NCI-H2196 (cell line): ENCODE measurements around the gene LRRK1.
A peak's percentile ranks its signal among the peaks of the same experiment; 100 is the strongest.
"Not testable (repeated sequence)": the region's sequence is repeated elsewhere in the genome, so short reads cannot be mapped to it uniquely, and the experiment has no call there.

Experiments
- DNase-seq: peaks from one replicate; lab custom pipeline; 2025; ENCODE audit not compliant: unreplicated experiment; lab: John Stamatoyannopoulos, UW

Gene LRRK1

GRCh38 chr15:101088271-101088670 is 169.1 kb downstream of the LRRK1 start:
- DNase-seq = no peak

- DNase-seq = peak; percentile 62
Observed at GRCh38 chr15:101088788-101089578, 169.8 kb downstream of the LRRK1 start.

GRCh38 chr15:101089579-101090427 is 170.6 kb downstream of the LRRK1 start:
- no peak for DNase-seq

- DNase-seq = no peak
Observed at GRCh38 chr15:101090428-101090790, 171.3 kb downstream of the LRRK1 start.

- no peak for DNase-seq
Observed at GRCh38 chr15:101091080-101092017, 172.2 kb downstream of the LRRK1 start.

GRCh38 chr15:101092156-101092866 is 173.2 kb downstream of the LRRK1 start:
- no peak for DNase-seq

- no peak for DNase-seq
Observed at GRCh38 chr15:101092867-101093202, 173.7 kb downstream of the LRRK1 start.

GRCh38 chr15:101093958-101094357 is 174.8 kb downstream of the LRRK1 start:
- DNase-seq = no peak

GRCh38 chr15:101095796-101096406 is 176.7 kb downstream of the LRRK1 start:
- DNase-seq = not testable (repeated sequence)

GRCh38 chr15:101097111-101097510 is 178.0 kb downstream of the LRRK1 start:
- DNase-seq = no peak

- DNase-seq = no peak
Observed at GRCh38 chr15:101099183-101099582, 180.0 kb downstream of the LRRK1 start.

- DNase-seq = no peak
Observed at GRCh38 chr15:101100118-101100517, 181.0 kb downstream of the LRRK1 start.

GRCh38 chr15:101100593-101101442 is 181.7 kb downstream of the LRRK1 start:
- DNase-seq = no peak

- DNase-seq = no peak
Observed at GRCh38 chr15:101101676-101102075, 182.5 kb downstream of the LRRK1 start.

GRCh38 chr15:101102746-101103145 is 183.6 kb downstream of the LRRK1 start:
- no peak for DNase-seq

- DNase-seq = no peak
Observed at GRCh38 chr15:101103598-101103997, 184.4 kb downstream of the LRRK1 start.

GRCh38 chr15:101104141-101104540 is 185.0 kb downstream of the LRRK1 start:
- no peak for DNase-seq

GRCh38 chr15:101105059-101105891 is 186.1 kb downstream of the LRRK1 start:
- no peak for DNase-seq
